Measurements from ENCODE around the gene VWF.

Gene VWF

GRCh38 chr12:5924342-5924741 lies 200.1 kb downstream of the VWF start:
- Histone ChIP-seq H3K9ac (ENCODE audit: low read length) (no peak overlapping the region), H3K4me1 (ENCODE audit: control insufficient read depth, low read depth, low read length) (peaks cover 3% of the 10 kb centered on the region), H3K36me3 (ENCODE audit: control insufficient read depth, low read depth, low read length) (no peaks in the 10 kb centered on the region), H3K27me3 (ENCODE audit: control insufficient read depth, insufficient read depth, low read length) (no peaks in the 10 kb centered on the region), H3K27ac (ENCODE audit: low read length) (no peak overlapping the region), H3K9me3 (ENCODE audit: control insufficient read depth, low read depth, low read length) (no peaks in the 10 kb centered on the region), H3K4me3 (ENCODE audit: low read length) (no peak overlapping the region)

DNA sequence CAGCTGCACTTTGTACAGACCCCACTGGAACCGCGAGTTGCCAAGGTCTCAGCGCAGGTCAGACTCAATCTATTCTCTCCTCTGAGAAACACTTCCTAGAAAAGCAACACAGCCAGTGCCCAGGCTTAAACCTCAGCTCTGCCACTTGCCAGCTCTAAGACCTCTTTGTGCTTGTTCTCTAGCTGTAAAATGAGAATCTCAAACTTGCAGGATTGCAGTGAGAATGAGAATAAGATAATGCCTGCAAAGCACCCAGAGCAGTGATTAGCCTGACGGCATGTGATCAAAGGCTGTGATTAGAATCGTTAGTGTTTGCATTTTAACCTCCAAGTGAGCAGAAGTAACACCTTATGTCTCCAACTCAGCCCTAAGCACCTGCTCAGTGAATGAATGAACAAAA lies 200.7 kb downstream of the VWF start:
- Histone ChIP-seq H3K4me3 (ENCODE audit: low read length) (no peak overlapping the region), H3K27ac (ENCODE audit: low read length) (no peak overlapping the region), H3K9me3 (ENCODE audit: control insufficient read depth, low read depth, low read length) (no peaks in the 10 kb centered on the region), H3K4me1 (ENCODE audit: control insufficient read depth, low read depth, low read length) (peaks cover 3% of the 10 kb centered on the region), H3K27me3 (ENCODE audit: control insufficient read depth, insufficient read depth, low read length) (no peaks in the 10 kb centered on the region), H3K9ac (ENCODE audit: low read length) (no peak overlapping the region), H3K36me3 (ENCODE audit: control insufficient read depth, low read depth, low read length) (no peaks in the 10 kb centered on the region)

DNA sequence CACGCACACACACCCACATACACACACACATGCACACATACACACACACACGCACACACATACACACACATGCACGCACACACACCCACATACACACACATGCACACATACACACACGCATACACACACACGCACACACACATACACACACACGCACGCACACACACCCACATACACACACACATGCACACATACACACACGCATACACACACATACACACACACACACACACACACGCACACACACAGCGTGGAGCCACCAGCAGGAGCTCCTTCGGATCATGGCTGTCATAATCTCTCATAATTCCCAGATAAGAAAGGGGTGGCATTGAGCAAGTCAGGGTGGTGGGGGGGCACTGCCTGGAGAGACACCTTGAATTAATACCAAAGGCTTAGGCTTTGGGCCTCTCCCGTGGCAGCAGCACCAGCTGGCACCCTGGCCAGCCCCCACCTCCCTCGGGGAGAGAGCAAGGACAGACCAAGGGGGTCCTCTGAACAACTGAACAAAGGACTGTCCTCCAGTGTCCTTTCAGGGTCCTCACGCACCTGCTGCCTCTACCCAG lies 201.3 kb downstream of the VWF start:
- no peaks in the 10 kb centered on the region for H3K9me3 ChIP-seq (ENCODE audit: control insufficient read depth, low read depth, low read length)
- no peaks in the 10 kb centered on the region for H3K36me3 ChIP-seq (ENCODE audit: control insufficient read depth, low read depth, low read length)
- peaks cover 3% of the 10 kb centered on the region for H3K4me1 ChIP-seq (ENCODE audit: control insufficient read depth, low read depth, low read length)
- no peaks in the 10 kb centered on the region for H3K27me3 ChIP-seq (ENCODE audit: control insufficient read depth, insufficient read depth, low read length)
- H3K4me3 ChIP-seq (ENCODE audit: low read length) = no peak overlapping the region
- no peak overlapping the region for H3K27ac ChIP-seq (ENCODE audit: low read length)
- H3K9ac ChIP-seq (ENCODE audit: low read length) = no peak overlapping the region

DNA sequence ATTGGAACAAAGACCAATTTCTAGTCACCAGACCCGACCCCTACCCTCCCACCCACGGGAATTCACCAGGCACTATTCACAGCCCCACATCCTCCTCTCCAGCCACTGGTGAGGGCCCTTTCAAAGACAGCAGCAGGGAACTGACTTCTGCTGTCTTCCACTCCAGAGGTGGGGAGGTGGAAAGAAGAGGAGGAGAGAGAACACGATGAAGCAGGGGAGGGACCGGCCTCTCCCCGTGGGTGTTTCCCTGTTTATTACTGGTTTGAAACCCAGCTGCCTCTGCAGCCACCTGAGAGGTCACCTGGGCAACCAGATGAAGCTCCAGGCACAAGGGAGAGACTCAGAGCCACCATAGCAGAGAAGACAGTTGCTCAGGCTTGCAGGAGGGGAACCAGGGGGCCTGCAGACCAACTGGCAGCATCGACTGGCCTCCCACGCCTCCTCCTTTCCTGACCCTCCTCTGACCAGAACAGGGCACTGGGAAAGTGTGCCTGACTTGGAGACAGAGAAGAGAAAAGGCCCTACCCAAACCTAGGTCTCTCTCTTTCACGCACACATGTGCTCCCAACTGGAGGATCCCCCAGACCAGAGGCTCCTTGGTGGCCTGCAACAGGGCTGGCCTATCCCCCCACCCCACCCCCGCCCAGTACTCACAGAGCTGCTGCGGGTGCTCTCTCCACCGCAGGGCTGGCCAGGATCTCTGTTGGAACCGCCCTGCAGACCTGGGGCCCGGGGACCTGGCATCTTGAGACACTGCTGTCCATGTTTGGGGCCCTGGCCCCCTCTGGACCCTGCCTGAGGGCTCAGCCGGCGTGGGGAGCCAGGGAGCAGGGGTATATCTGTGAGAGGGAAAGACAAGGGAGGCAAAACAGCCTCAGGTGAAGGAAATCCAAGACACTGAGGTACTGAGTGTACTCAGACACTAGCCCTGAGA lies 202.2 kb downstream of the VWF start:
- H3K4me3 ChIP-seq (ENCODE audit: low read length) = no peak overlapping the region
- no peaks in the 10 kb centered on the region for H3K36me3 ChIP-seq (ENCODE audit: control insufficient read depth, low read depth, low read length)
- H3K4me1 ChIP-seq (ENCODE audit: control insufficient read depth, low read depth, low read length) = peaks cover 3% of the 10 kb centered on the region
- no peak overlapping the region for H3K27ac ChIP-seq (ENCODE audit: low read length)
- H3K9ac ChIP-seq (ENCODE audit: low read length) = no peak overlapping the region
- H3K27me3 ChIP-seq (ENCODE audit: control insufficient read depth, insufficient read depth, low read length) = no peaks in the 10 kb centered on the region
- H3K9me3 ChIP-seq (ENCODE audit: control insufficient read depth, low read depth, low read length) = no peaks in the 10 kb centered on the region

DNA sequence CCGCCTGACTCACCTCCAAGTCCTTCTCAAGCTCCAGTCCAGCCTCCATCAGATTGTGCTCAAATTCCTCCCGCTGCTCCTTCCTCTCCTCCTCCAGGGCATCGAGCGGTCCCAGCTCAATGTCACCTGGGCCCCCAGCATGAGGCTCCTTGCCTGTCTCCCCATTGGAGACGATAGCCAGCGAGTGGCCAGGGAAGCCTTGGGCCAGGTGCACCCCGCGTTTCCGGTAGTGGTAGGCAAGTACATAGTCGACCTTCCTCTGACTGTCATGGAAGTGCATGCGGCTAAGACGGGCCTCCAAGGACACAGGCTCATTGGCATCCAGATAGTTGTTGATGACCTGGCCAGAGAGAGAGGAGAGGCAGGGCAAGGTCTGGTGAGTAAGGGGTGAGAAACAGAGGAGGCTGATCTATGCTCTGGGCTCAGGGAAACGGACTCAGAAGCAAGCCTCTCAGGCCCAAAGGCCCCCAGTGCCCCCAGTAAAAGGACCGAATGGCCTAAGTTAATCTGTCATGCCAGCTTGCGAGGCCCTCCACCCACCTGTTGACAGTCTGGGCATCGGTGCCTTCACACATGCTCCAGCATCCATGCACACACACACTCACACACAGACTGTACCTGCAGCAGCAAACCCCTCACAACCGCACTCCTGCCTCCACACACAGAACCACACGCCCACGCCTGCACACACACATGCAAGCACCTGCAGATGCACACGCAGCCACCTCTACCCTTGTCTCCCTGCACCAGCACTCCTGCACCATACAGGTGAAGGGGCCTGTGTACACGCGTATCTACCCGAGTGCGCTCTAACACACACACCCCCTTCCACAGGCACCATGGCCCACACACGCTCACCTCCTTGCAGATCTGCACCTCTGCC lies 203.2 kb downstream of the VWF start:
- no peak overlapping the region for H3K4me3 ChIP-seq (ENCODE audit: low read length)
- peaks cover 3% of the 10 kb centered on the region for H3K4me1 ChIP-seq (ENCODE audit: control insufficient read depth, low read depth, low read length)
- no peaks in the 10 kb centered on the region for H3K27me3 ChIP-seq (ENCODE audit: control insufficient read depth, insufficient read depth, low read length)
- H3K27ac ChIP-seq (ENCODE audit: low read length) = no peak overlapping the region
- no peaks in the 10 kb centered on the region for H3K36me3 ChIP-seq (ENCODE audit: control insufficient read depth, low read depth, low read length)
- no peak overlapping the region for H3K9ac ChIP-seq (ENCODE audit: low read length)
- H3K9me3 ChIP-seq (ENCODE audit: control insufficient read depth, low read depth, low read length) = no peaks in the 10 kb centered on the region

DNA sequence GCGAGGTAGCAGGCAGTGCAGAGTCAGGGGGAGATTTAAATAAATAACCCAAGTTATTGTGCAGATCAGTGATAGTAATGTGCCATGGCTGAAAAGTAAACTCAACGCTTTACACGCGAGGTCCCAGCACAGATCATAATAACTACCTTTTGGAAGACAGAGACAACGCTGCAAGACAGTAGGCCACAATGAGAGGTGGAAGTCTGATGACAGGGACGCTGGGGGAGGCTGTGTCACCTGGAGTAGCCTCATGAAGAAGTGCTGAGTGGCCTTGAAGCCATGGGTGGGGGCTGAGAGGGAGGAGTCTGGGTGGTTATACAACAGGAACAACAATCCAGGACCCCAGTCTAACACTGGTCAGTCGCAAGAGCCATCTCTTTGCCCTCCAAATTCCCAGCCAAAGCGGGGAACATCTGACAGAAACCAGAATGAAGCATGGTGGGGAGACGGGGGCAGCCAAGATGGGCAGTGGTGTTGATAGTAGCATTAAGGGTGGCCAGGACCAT lies 207.6 kb downstream of the VWF start:
- no peak overlapping the region for H3K4me3 ChIP-seq (ENCODE audit: low read length)
- H3K9ac ChIP-seq (ENCODE audit: low read length) = no peak overlapping the region
- H3K9me3 ChIP-seq (ENCODE audit: control insufficient read depth, low read depth, low read length) = no peaks in the 10 kb centered on the region
- no peaks in the 10 kb centered on the region for H3K27me3 ChIP-seq (ENCODE audit: control insufficient read depth, insufficient read depth, low read length)
- H3K27ac ChIP-seq (ENCODE audit: low read length) = no peak overlapping the region
- H3K36me3 ChIP-seq (ENCODE audit: control insufficient read depth, low read depth, low read length) = no peaks in the 10 kb centered on the region
- H3K4me1 ChIP-seq (ENCODE audit: control insufficient read depth, low read depth, low read length) = no peaks in the 10 kb centered on the region

DNA sequence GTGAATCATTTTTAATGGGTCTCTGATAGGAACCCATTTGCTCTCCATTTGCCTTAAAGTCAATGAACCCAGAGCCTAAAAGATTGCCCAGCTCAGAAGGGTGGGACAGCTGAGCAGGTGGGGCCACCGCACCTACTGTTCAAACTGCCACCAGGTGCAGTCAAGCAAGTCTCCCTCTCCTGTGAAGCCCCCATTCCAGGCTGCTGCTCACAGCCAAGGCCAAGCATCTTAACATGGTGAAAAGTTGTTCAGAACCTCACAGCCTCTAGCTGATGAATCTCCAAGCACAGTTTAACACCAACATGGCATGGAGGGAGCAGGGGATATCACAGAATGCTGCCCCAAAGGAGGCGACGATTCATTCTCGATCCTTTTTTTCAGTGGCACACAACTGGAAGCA lies 209.0 kb downstream of the VWF start:
- H3K27me3 ChIP-seq (ENCODE audit: control insufficient read depth, insufficient read depth, low read length) = no peaks in the 10 kb centered on the region
- H3K9ac ChIP-seq (ENCODE audit: low read length) = no peak overlapping the region
- no peak overlapping the region for H3K4me3 ChIP-seq (ENCODE audit: low read length)
- no peak overlapping the region for H3K27ac ChIP-seq (ENCODE audit: low read length)
- no peaks in the 10 kb centered on the region for H3K36me3 ChIP-seq (ENCODE audit: control insufficient read depth, low read depth, low read length)
- no peaks in the 10 kb centered on the region for H3K4me1 ChIP-seq (ENCODE audit: control insufficient read depth, low read depth, low read length)
- H3K9me3 ChIP-seq (ENCODE audit: control insufficient read depth, low read depth, low read length) = no peaks in the 10 kb centered on the region

- Histone ChIP-seq H3K9ac (ENCODE audit: low read length) (no peak overlapping the region), H3K27ac (ENCODE audit: low read length) (no peak overlapping the region), H3K4me3 (ENCODE audit: low read length) (no peak overlapping the region), H3K9me3 (ENCODE audit: control insufficient read depth, low read depth, low read length) (no peaks in the 10 kb centered on the region), H3K27me3 (ENCODE audit: control insufficient read depth, insufficient read depth, low read length) (no peaks in the 10 kb centered on the region), H3K4me1 (ENCODE audit: control insufficient read depth, low read depth, low read length) (no peaks in the 10 kb centered on the region), H3K36me3 (ENCODE audit: control insufficient read depth, low read depth, low read length) (no peaks in the 10 kb centered on the region)
Measured at GRCh38 chr12:5914387-5915149, 209.9 kb downstream of the VWF start.

- Histone ChIP-seq H3K27ac (ENCODE audit: low read length) (no peak overlapping the region), H3K4me3 (ENCODE audit: low read length) (no peak overlapping the region), H3K4me1 (ENCODE audit: control insufficient read depth, low read depth, low read length) (no peaks in the 10 kb centered on the region), H3K9me3 (ENCODE audit: control insufficient read depth, low read depth, low read length) (no peaks in the 10 kb centered on the region), H3K36me3 (ENCODE audit: control insufficient read depth, low read depth, low read length) (no peaks in the 10 kb centered on the region), H3K9ac (ENCODE audit: low read length) (no peak overlapping the region), H3K27me3 (ENCODE audit: control insufficient read depth, insufficient read depth, low read length) (no peaks in the 10 kb centered on the region)
Measured at GRCh38 chr12:5913387-5913786, 211.1 kb downstream of the VWF start.

DNA sequence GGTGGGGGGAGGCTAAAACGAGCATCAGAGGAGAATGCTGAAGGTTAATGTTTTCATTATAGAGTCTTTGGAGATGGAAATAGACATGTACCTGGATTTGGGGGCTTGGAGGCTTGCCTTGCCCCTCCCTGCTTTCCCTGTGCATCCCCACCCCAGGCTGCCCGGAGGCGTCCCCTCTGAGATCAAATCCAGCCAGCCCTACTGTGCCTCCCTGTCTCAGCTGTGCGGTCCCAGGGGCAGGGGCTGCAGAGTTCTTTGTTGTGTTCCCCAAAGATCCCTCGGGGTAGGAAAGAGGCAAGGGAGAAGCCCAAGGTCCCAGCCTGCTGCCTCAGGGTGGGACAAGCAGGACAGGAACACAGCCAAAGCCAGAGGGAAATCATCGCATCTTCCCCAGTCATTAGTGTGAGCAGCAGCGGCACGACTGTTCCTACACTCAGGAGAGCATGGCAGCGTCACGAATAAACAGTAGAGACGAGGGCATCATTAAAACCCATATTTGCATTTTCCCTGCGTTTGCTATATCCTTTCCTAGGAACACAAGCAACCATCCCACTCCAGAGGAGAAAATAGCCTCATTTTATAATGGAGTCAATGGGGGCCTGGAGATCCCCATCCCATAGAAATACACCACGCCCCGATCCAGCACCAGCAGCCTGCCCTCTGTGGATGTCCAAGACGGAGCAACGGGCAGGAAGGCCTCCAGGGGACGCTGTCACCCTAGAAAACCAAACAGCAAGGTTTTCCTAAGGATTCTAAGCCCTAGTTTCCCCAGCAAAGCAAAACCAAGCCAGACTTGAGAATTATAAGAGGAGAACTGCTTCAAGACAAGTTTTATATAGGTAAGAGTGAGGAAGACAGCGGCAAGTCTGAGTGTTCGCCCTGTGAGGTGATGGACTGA lies 211.8 kb downstream of the VWF start:
- no peaks in the 10 kb centered on the region for H3K4me1 ChIP-seq (ENCODE audit: control insufficient read depth, low read depth, low read length)
- no peak overlapping the region for H3K9ac ChIP-seq (ENCODE audit: low read length)
- no peaks in the 10 kb centered on the region for H3K9me3 ChIP-seq (ENCODE audit: control insufficient read depth, low read depth, low read length)
- no peaks in the 10 kb centered on the region for H3K36me3 ChIP-seq (ENCODE audit: control insufficient read depth, low read depth, low read length)
- H3K27ac ChIP-seq (ENCODE audit: low read length) = no peak overlapping the region
- H3K4me3 ChIP-seq (ENCODE audit: low read length) = no peak overlapping the region
- H3K27me3 ChIP-seq (ENCODE audit: control insufficient read depth, insufficient read depth, low read length) = no peaks in the 10 kb centered on the region

All from iPS-18a (cell line).